ENCODE results near the gene GOLGA8J. TPM values are rescaled to one million over a fixed set of nuclear protein-coding genes. Genes with fewer than 3 reads are reported as not detected.
A peak's percentile ranks its signal among the peaks of the same experiment; 100 is the strongest.
"Not testable (repeated sequence)": the region's sequence is repeated elsewhere in the genome, so short reads cannot be mapped to it uniquely, and the experiment has no call there.

GOLGA8J gene
- total RNA-seq, 4 donors from 2014 or later, result 0.60 TPM; not detected in 3

DNA sequence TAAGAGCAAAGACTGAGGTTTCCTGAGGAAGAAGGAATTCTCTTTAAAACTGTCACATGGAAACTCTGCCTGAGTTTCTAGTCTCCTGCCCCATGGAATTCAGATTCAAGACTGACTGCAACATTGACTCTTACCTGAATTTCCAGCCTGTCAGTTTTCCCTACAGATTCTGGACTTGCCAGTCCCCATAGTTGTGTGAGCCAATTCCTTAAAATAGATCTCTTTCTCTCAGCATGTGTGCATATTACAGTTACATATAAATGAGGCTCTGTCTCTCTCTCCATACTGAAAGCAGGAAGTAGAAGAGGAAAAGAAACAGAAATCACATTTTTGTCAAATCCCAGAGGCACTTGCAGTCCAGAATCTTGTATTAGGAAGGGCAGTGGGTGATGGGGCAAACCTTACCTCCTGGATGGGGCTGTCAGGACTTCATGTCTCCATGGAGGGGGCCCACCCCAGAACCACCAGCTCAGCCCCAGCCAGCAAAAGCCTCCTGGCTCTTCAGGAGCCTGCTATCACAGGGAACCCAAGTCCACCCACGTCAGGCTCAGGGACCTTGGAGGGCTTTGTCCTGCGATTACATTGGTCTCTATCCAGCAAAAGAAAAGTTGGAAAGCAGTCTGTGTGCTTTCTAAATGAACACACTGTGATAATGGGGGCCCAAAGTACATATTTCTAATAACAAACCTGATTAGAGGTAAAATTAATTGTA, 18.8 kb upstream of the GOLGA8J start:
- Histone ChIP-seq H3K36me3 (no peaks in the 10 kb centered on the region), H3K27me3 (no peaks in the 10 kb centered on the region), H3K4me1 (peaks cover 0 to 21% (median 3%) of the 10 kb centered on the region in 4 donors), H3K9me3 (no peaks in the 10 kb centered on the region), H3K4me3 (no peak overlapping the region), H3K27ac (peak overlapping the region in 2 of 4 donors; percentile 34 to 42)
- 19 to 31% methylated on average over 2 of the region's 2 CpGs for WGBS, 2 donors
- TF ChIP-seq, protein P1, sequence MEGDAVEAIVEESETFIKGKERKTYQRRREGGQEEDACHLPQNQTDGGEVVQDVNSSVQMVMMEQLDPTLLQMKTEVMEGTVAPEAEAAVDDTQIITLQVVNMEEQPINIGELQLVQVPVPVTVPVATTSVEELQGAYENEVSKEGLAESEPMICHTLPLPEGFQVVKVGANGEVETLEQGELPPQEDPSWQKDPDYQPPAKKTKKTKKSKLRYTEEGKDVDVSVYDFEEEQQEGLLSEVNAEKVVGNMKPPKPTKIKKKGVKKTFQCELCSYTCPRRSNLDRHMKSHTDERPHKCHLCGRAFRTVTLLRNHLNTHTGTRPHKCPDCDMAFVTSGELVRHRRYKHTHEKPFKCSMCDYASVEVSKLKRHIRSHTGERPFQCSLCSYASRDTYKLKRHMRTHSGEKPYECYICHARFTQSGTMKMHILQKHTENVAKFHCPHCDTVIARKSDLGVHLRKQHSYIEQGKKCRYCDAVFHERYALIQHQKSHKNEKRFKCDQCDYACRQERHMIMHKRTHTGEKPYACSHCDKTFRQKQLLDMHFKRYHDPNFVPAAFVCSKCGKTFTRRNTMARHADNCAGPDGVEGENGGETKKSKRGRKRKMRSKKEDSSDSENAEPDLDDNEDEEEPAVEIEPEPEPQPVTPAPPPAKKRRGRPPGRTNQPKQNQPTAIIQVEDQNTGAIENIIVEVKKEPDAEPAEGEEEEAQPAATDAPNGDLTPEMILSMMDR (IDR thresholded peaks at IDR 0.05), result no peak
- TF ChIP-seq POLR2A (IDR thresholded peaks at IDR 0.05) (no peak), EP300 (IDR thresholded peaks at IDR 0.05) (no peak)
- no peak for DNase-seq (ENCODE audit: low spot score in 2 of 2)

DNA sequence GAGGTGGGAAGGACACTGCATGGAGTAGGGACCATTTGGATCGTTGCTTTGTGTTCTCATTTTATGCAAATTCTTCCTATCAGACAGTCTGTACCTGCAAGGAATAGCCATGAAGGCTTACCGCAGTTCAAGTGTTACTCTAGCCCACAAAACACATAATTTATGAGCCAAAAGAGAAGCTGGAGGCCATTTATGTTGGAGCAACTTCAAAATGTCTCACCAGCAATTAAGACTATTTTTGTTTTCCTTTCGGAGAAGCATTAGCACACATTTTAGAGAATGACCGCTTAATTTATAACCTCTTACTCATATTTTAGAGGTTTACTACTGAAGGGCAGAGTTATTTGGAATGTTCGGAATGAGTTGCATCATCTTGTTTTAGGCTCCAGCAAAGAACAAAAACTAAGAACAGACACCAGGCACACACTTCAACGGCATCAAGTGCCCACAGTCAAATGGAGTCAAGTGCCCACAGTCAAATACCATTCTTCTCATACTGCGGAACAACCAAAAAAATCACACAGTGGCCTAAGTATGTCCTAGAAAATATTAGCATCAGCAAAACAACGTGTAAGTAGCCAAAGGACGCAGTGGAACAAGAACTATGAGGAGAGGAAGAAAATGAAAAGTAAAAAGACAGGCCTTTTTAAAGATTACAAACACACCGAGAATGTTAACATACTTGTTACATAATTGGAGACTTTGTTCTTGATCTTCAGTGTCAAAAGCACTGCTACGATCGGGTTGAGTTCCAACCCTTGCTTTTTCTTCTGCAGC, 17.5 kb upstream of the GOLGA8J start:
- 24 to 26% methylated on average over 12 of the region's 12 CpGs for WGBS, 2 donors
- Histone ChIP-seq H3K4me3 (peak overlapping the region in 1 of 4 donors; percentile 1), H3K27me3 (no peaks in the 10 kb centered on the region), H3K9me3 (no peaks in the 10 kb centered on the region), H3K36me3 (no peaks in the 10 kb centered on the region), H3K4me1 (peaks cover 0 to 21% (median 3%) of the 10 kb centered on the region in 4 donors), H3K27ac (peak overlapping the region in 2 of 4 donors; percentile 72 to 74)
- DNase-seq (ENCODE audit: low spot score in 2 of 2), result no peak
- TF ChIP-seq EP300 (IDR thresholded peaks at IDR 0.05) (peak in 1 of 2 donors; percentile 36), POLR2A (IDR thresholded peaks at IDR 0.05) (no peak)

DNA sequence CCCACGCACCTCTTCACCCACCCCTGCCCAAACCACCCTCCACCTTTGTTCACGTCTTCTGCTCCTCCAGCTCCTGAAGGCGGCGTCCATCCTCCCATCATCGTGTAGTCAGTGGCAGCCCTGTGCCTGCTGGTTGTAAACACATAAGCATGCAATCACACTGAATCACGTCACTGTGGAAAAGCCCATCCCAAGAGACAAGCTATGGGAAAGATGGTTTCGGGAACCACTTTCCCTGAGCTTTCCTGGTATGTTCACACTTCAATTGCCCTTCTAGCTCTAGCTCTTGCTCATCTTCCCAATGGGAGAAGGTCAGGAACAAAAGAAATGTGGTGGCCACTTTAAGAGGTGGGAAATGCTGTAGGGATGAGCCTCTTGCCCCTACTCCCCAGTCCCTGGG, 14.4 kb upstream of the GOLGA8J start:
- no peaks in the 10 kb centered on the region for H3K27me3 ChIP-seq
- TF ChIP-seq, protein P1 (IDR thresholded peaks at IDR 0.05), result no peak
- TF ChIP-seq EP300 (IDR thresholded peaks at IDR 0.05) (no peak), POLR2A (IDR thresholded peaks at IDR 0.05) (no peak)
- WGBS, 2 donors, result 90 to 93% methylated on average over 7 of the region's 7 CpGs

DNA sequence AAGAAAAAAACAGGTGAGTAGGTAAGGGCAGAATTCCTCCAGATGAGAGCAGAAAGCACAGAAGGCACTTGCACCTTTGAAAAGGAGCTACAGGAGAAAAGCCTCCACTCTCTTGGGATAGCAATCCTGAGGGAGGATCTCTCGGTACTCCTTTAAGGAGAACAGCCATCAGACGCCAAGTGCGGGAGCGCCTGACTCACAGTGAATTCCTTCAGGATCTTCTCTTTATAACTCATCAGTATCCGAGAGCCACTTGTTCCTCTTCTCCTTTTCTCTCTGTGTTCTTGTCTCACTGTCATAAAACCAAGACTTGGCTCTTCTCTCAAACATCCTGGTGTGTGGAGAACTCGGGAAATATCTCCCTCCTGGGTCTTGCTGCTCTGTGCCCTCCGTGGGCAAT, 10.1 kb upstream of the GOLGA8J start:
- H3K36me3 ChIP-seq, result no peaks in the 10 kb centered on the region
- TF ChIP-seq, protein P1 (IDR thresholded peaks at IDR 0.05), result no peak
- H3K27me3 ChIP-seq, result no peaks in the 10 kb centered on the region
- no peaks in the 10 kb centered on the region for H3K9me3 ChIP-seq
- 70 to 71% methylated on average over 7 of the region's 7 CpGs for WGBS, 2 donors
- H3K4me3 ChIP-seq, result no peak overlapping the region
- no peak overlapping the region for H3K27ac ChIP-seq
- peaks cover 0 to 4% (median 0%) of the 10 kb centered on the region in 4 donors for H3K4me1 ChIP-seq
- DNase-seq (ENCODE audit: low spot score in 2 of 2), result no peak

More for the DNA sequence above, 14.4 kb upstream of the GOLGA8J start:
- Histone ChIP-seq H3K4me3 (no peak overlapping the region), H3K27ac (no peak overlapping the region), H3K36me3 (no peaks in the 10 kb centered on the region), H3K9me3 (no peaks in the 10 kb centered on the region), H3K4me1 (peaks cover 0 to 21% (median 3%) of the 10 kb centered on the region in 4 donors)
- no peak for DNase-seq (ENCODE audit: low spot score in 2 of 2)

DNA sequence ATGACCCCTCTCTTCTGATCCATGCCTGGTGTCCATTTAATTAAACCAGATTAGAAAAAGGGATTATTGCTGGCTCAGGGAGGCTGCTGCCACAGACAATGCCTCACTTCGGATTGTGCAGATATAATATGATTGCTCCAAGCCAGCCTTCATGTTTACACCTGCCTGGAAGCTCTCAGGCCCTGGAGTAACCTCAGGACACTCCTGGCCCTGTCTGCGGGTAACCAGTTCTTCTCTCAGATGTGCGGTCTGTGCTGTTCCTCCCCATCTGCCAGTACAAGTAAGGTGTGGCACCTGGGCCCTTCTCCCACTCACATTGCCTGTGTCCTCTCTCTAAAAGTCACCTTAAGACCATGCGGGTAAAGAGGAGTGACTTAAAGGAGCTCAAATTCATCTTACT, 8.8 kb upstream of the GOLGA8J start:
- Histone ChIP-seq H3K9me3 (no peaks in the 10 kb centered on the region), H3K27me3 (no peaks in the 10 kb centered on the region), H3K4me3 (no peak overlapping the region), H3K27ac (no peak overlapping the region), H3K36me3 (no peaks in the 10 kb centered on the region), H3K4me1 (peaks cover 0 to 4% (median 0%) of the 10 kb centered on the region in 4 donors)
- WGBS, 2 donors, result 90 to 95% methylated on average over 4 of the region's 4 CpGs
- no peak for DNase-seq (ENCODE audit: low spot score in 2 of 2)
- TF ChIP-seq, protein P1 (IDR thresholded peaks at IDR 0.05), result no peak
- TF ChIP-seq POLR2A (IDR thresholded peaks at IDR 0.05) (no peak), EP300 (IDR thresholded peaks at IDR 0.05) (no peak)

DNA sequence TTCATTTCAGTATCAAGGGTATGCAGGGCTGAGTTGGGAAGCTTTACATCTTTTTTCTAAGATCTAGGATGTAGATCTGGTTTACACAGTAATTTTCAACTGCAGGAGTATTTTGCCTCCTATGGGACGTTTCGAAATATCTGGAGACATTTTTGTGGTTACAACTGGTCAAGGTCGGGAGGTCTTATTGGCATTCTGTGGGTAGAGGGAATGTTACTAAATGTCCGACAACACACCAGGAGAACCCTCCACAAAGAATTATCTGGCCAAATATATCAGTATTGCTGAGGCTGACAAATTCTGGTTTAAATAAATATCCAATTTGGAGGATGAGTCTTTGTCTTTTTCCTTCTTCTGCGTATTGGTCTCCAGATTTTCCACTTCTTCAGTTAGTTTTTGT, 1.9 kb upstream of the GOLGA8J start:
- H3K36me3 ChIP-seq; H3K9me3 ChIP-seq; H3K27me3 ChIP-seq; DNase-seq (ENCODE audit: low spot score in 2 of 2); H3K27ac ChIP-seq; H3K4me1 ChIP-seq; H3K4me3 ChIP-seq: not testable (repeated sequence)
- WGBS, 2 donors, result 68 to 69% methylated on average over 5 of the region's 5 CpGs

DNA sequence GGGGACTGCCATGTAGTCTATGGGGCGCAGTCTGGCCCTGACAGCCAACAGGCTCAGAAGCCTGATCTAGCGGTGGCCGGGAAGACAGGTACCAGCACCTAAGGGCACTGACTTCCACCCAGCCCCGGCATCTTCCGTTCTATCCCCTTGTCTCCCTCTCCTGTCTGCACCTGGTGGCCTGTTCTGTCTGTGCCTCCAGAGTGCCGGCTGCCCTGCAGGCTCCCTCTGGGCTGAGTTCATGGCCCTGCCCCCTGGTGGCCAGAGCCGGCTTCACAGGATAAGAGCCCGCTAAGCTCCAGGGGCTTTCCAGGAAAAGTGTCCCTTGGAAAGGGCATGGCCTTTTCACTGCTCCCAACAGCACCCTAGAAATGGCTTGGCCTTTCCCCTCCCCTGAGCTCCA, 15.1 kb downstream of the GOLGA8J start:
- H3K36me3 ChIP-seq; H3K27ac ChIP-seq; H3K27me3 ChIP-seq; H3K9me3 ChIP-seq; H3K4me1 ChIP-seq; DNase-seq (ENCODE audit: low spot score in 2 of 2); H3K4me3 ChIP-seq: not testable (repeated sequence)
- WGBS, 2 donors, result no CpG with 5 or more reads among the region's 8 CpGs

DNA sequence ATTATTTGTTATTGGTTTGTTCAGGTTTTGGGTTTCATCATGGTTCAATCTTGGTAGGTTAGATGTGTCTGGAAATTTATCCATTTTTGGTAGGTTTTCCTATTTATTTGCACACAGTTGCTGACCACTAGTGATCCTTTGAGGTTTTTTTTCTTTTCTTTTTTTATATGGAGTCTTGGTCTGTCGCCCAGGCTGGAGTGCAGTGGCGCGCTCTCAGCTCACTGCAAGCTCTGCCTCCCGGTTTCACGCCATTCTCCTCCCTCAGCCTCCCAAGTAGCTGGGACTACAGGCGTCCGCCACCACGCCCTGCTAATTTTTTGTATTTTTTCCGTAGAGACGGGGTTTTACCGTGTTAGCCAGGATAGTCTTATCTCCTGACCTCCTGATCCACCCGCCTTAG, 20.1 kb downstream of the GOLGA8J start:
- H3K4me3 ChIP-seq; H3K4me1 ChIP-seq; H3K27me3 ChIP-seq; H3K27ac ChIP-seq; H3K36me3 ChIP-seq; DNase-seq (ENCODE audit: low spot score in 2 of 2); H3K9me3 ChIP-seq: not testable (repeated sequence)
- WGBS, 2 donors, result no CpG with 5 or more reads among the region's 12 CpGs

Measured in tibial nerve (tissue), 4 donors.